HFF-Myc (cell line): ENCODE measurements around the gene NEK6.

Experiments used
- DNase-seq: peaks from one replicate; pipeline ENCODE4 v3.0.0-alpha.2; 2011; ENCODE audit warnings: low read depth; ENCODE audit errors: extremely low read depth
- H3K4me3 ChIP-seq: replicated peaks from 2 replicates; pipeline ENCODE4 v1.5.1; 2011; ENCODE audit warnings: low read depth, mild to moderate bottlenecking, control low read depth, low read length
- CTCF ChIP-seq: IDR thresholded peaks from 2 replicates; pipeline ENCODE4 v1.5.1; 2012; ENCODE audit warnings: mild to moderate bottlenecking, low read depth, low read length, control low read depth; ENCODE audit errors: missing control alignments

The NEK6 gene

GRCh38 chr9:124340219-124341069 lies 82.7 kb downstream of the NEK6 start:
- DNase-seq: no peak
- no peak overlapping the region for H3K4me3 ChIP-seq
- no peak for TF ChIP-seq CTCF

- no peak for TF ChIP-seq CTCF
- no peak overlapping the region for H3K4me3 ChIP-seq
- DNase-seq: no peak
Measured at GRCh38 chr9:124341455-124342170, 83.9 kb downstream of the NEK6 start.

GRCh38 chr9:124342402-124342775 lies 84.6 kb downstream of the NEK6 start:
- DNase-seq: no peak
- TF ChIP-seq CTCF: no peak
- no peak overlapping the region for H3K4me3 ChIP-seq

- no peak for TF ChIP-seq CTCF
- DNase-seq: peak; percentile 75
- H3K4me3 ChIP-seq: no peak overlapping the region
Measured at GRCh38 chr9:124342776-124343485, 85.2 kb downstream of the NEK6 start.

- no peak for DNase-seq
- H3K4me3 ChIP-seq: no peak overlapping the region
- TF ChIP-seq CTCF: no peak
Measured at GRCh38 chr9:124343533-124344290, 86.0 kb downstream of the NEK6 start.

GRCh38 chr9:124344291-124345050 lies 86.7 kb downstream of the NEK6 start:
- no peak overlapping the region for H3K4me3 ChIP-seq
- no peak for TF ChIP-seq CTCF
- DNase-seq: no peak
